Activated CD8-positive, alpha-beta memory T cell treated with anti-CD3 and anti-CD28 coated beads for 36 hours (primary cell): ENCODE measurements around the gene ATL2. TPM values are rescaled to one million over a fixed set of nuclear protein-coding genes. Genes with fewer than 3 reads are reported as not detected.
"Not testable (repeated sequence)": the region's sequence is repeated elsewhere in the genome, so short reads cannot be mapped to it uniquely, and the experiment has no call there.

Experiments
- CTCF ChIA-PET: fragments of 350-600 bp; sonication (Branson Sonifier 250); formaldehyde crosslinking; loops from one replicate; lab custom pipeline; 2021; ENCODE audit warnings: antibody characterized with exemption; lab: Charles Lee
- POLR2A ChIA-PET: fragments of 350-600 bp; sonication (Branson Sonifier 250); formaldehyde crosslinking; loops from one replicate; lab custom pipeline; 2021; ENCODE audit warnings: antibody characterized with exemption; lab: Charles Lee
- total RNA-seq, 2 experiments: library from RNA; stranded (reverse); gene quantifications; one replicate each; pipeline ENCODE4 v1.2.3, GENCODE V29; 2021

ATL2 gene
- total RNA-seq, 2 experiments from 2014 or later = 64.5 to 65.8 TPM

- POLR2A ChIA-PET = no interaction called here
- CTCF ChIA-PET = interaction anchor here (1.2 to 1.3 kb wide), 2 partner anchors 10 to 18 kb away, joined by 3 read pairs; no protein-coding TSS in a partner anchor
Measured at GRCh38 chr2:38264396-38265221, 112.5 kb downstream of the ATL2 start.

GRCh38 chr2:38263293-38263692, 113.8 kb downstream of the ATL2 start:
- CTCF ChIA-PET = interaction anchor here (0.6 to 1.2 kb wide), 2 partner anchors 19 to 440 kb away, joined by 3 read pairs; no protein-coding TSS in a partner anchor
- POLR2A ChIA-PET = no interaction called here

- CTCF ChIA-PET = no interaction called here
- POLR2A ChIA-PET = no interaction called here
Measured at GRCh38 chr2:38262069-38262871, 114.8 kb downstream of the ATL2 start.

- ChIA-PET POLR2A (no interaction called here), CTCF (interaction anchor here (1.5 kb wide), 1 partner anchor 15 kb away, joined by 4 read pairs; no protein-coding TSS in a partner anchor)
Measured at GRCh38 chr2:38261569-38262068, 115.5 kb downstream of the ATL2 start.

GRCh38 chr2:38260972-38261371, 116.1 kb downstream of the ATL2 start:
- ChIA-PET CTCF (interaction anchor here (1.5 kb wide), 1 partner anchor 16 kb away, joined by 4 read pairs; no protein-coding TSS in a partner anchor), POLR2A (no interaction called here)

- ChIA-PET CTCF (interaction anchor here (1.3 to 1.5 kb wide), 2 partner anchors 14 to 16 kb away, joined by 4 read pairs; no protein-coding TSS in a partner anchor), POLR2A (no interaction called here)
Measured at GRCh38 chr2:38260469-38260868, 116.6 kb downstream of the ATL2 start.

- CTCF ChIA-PET = interaction anchor here (0.7 to 1.3 kb wide), 2 partner anchors 15 to 1146 kb away, joined by 3 to 4 read pairs; no protein-coding TSS in a partner anchor
- POLR2A ChIA-PET = no interaction called here
Measured at GRCh38 chr2:38259311-38259710, 117.8 kb downstream of the ATL2 start.

- CTCF ChIA-PET = interaction anchor here (0.7 kb wide), 1 partner anchor 69 kb away, joined by 6 read pairs; no protein-coding TSS in a partner anchor
- POLR2A ChIA-PET = not testable (repeated sequence)
Measured at GRCh38 chr2:38257680-38258079, 119.4 kb downstream of the ATL2 start.

GRCh38 chr2:38256610-38257009, 120.5 kb downstream of the ATL2 start:
- CTCF ChIA-PET = no interaction called here

GRCh38 chr2:38255211-38255610, 121.9 kb downstream of the ATL2 start:
- POLR2A ChIA-PET = no interaction called here
- CTCF ChIA-PET = no interaction called here

More at GRCh38 chr2:38256610-38257009, 120.5 kb downstream of the ATL2 start:
- POLR2A ChIA-PET = no interaction called here

GRCh38 chr2:38254796-38255195, 122.3 kb downstream of the ATL2 start:
- CTCF ChIA-PET = no interaction called here
- POLR2A ChIA-PET = no interaction called here

GRCh38 chr2:38251940-38252339, 125.1 kb downstream of the ATL2 start:
- ChIA-PET CTCF (interaction anchor here (0.9 kb wide), 1 partner anchor 23 kb away, joined by 3 read pairs; no protein-coding TSS in a partner anchor), POLR2A (no interaction called here)

GRCh38 chr2:38248707-38249106, 128.4 kb downstream of the ATL2 start:
- ChIA-PET CTCF (no interaction called here), POLR2A (no interaction called here)

- POLR2A ChIA-PET = no interaction called here
- CTCF ChIA-PET = no interaction called here
Measured at GRCh38 chr2:38248255-38248654, 128.8 kb downstream of the ATL2 start.

GRCh38 chr2:38246105-38246504, 131.0 kb downstream of the ATL2 start:
- CTCF ChIA-PET = no interaction called here
- POLR2A ChIA-PET = no interaction called here

- ChIA-PET CTCF (no interaction called here), POLR2A (no interaction called here)
Measured at GRCh38 chr2:38245114-38245641, 131.9 kb downstream of the ATL2 start.

GRCh38 chr2:38244301-38244700, 132.8 kb downstream of the ATL2 start:
- ChIA-PET POLR2A (no interaction called here), CTCF (no interaction called here)
